HCT116 (cell line): Measurements from ENCODE around the gene OLFML2B. TPM values are rescaled to one million over a fixed set of nuclear protein-coding genes. Genes with fewer than 3 reads are reported as not detected.

ENCODE experiments used
- ATAC-seq: fragments of 200-7000 bp; cut with Tn5 transposase; 2 replicates; pipeline ENCODE4 v1.9.1; 2020; ENCODE audit warnings: mild to moderate bottlenecking, moderate library complexity
- BruUV-seq: library from RNA; stranded (reverse); fragments of 400-500 nt; replicated peaks from 2 replicates; lab custom pipeline; 2021; lab: Mats Ljungman, UMichigan
- CTCF ChIA-PET: fragments of 300-600 bp; sonication (Branson Sonifier 250); formaldehyde crosslinking; loops from one replicate; lab custom pipeline; 2021; ENCODE audit warnings: antibody characterized with exemption; lab: Charles Lee
- POLR2A ChIA-PET: fragments of 300-600, 350-600 bp; sonication (Branson Sonifier 250); formaldehyde crosslinking; loops from one replicate; lab custom pipeline; 2021; ENCODE audit warnings: antibody characterized with exemption; lab: Charles Lee
- RAD21 ChIA-PET, 2 experiments: fragments of 300-600 bp; sonication (Branson Sonifier 250); formaldehyde crosslinking; loops; one replicate each; lab custom pipeline; 2023; ENCODE audit warnings: low total read pairs in 2 of 2; ENCODE audit not compliant: uncharacterized antibody in 2 of 2, unreplicated experiment in 2 of 2, low non-redundant PET in 1 of 2; lab: Charles Lee
- DNase-seq: peaks from one replicate; pipeline ENCODE4 v3.0.0-alpha.2; 2010; ENCODE audit warnings: low read depth, low spot score
- H2AFZ ChIP-seq: fragments of 200-600 bp; shearing (Covaris generic), sonication (generic); 2 replicates; pipeline ENCODE4 v1.6.1; 2017; ENCODE audit warnings: low read depth, mixed run types, mixed read lengths, antibody characterized with exemption, low read length; ENCODE audit not compliant: poor library complexity, severe bottlenecking
- H3K27ac ChIP-seq: 2 replicates; pipeline ENCODE4 v1.5.1; 2012; ENCODE audit warnings: low read depth, low read length
- H3K27me3 ChIP-seq: fragments of 200-600 bp; sonication (generic); 2 replicates; pipeline ENCODE4 v1.6.1; 2016; ENCODE audit warnings: mixed run types, low read length, mixed read lengths; ENCODE audit not compliant: insufficient read depth
- H3K36me3 ChIP-seq, 2 experiments: fragments of 200-500 bp in 1 of 2; fragments of 200-600 bp in 1 of 2; sonication (Bioruptor generic) in 1 of 2; sonication (generic) in 1 of 2; 2 replicates each; pipeline versions ENCODE4 v1.5.1 to v1.6.1; 2014 to 2016; ENCODE audit warnings: low read length in 2 of 2, inconsistent platforms in 1 of 2, mixed read lengths in 1 of 2, mixed run types in 1 of 2; ENCODE audit not compliant: insufficient read depth in 2 of 2, control insufficient read depth in 1 of 2
- H3K4me1 ChIP-seq, 2 experiments: fragments of 200-600 bp in 1 of 2; sonication (generic) in 1 of 2; 2 replicates each; pipeline versions ENCODE4 v1.5.1 to v1.6.1; 2012 to 2017; ENCODE audit warnings: low read length in 2 of 2, inconsistent platforms in 1 of 2, mild to moderate bottlenecking in 1 of 2, mixed read lengths in 1 of 2, mixed run types in 1 of 2, moderate library complexity in 1 of 2; ENCODE audit not compliant: insufficient read depth in 2 of 2, control insufficient read depth in 1 of 2
- H3K4me2 ChIP-seq: fragments of 200-600 bp; sonication (generic); 2 replicates; pipeline ENCODE4 v1.6.1; 2017; ENCODE audit warnings: mixed run types, low read length, mixed read lengths
- H3K4me3 ChIP-seq, 2 experiments: fragments of 200-600 bp in 1 of 2; sonication (generic) in 1 of 2; replicated peaks in 1 of 2; 2 replicates each; pipeline ENCODE4 v1.5.1; 2011 to 2016; ENCODE audit warnings: low read length in 2 of 2, control low read depth in 1 of 2, low read depth in 1 of 2, mild to moderate bottlenecking in 1 of 2, mixed read lengths in 1 of 2, mixed run types in 1 of 2
- H3K79me2 ChIP-seq: fragments of 200-600 bp; sonication (generic); 2 replicates; pipeline ENCODE4 v1.6.1; 2017; ENCODE audit warnings: mild to moderate bottlenecking, mixed run types, low read length, moderate library complexity, mixed read lengths; ENCODE audit not compliant: insufficient read depth
- H3K9ac ChIP-seq: fragments of 200-600 bp; sonication (generic); 2 replicates; pipeline ENCODE4 v1.6.1; 2016; ENCODE audit warnings: low read length, mixed read lengths
- H3K9me2 ChIP-seq: fragments of 200-600 bp; sonication (generic), shearing (Covaris generic); 2 replicates; pipeline ENCODE4 v1.6.1; 2017; ENCODE audit warnings: mixed run types, mild to moderate bottlenecking, moderate library complexity; ENCODE audit not compliant: insufficient read depth
- H3K9me3 ChIP-seq, 2 experiments: fragments of 200-500 bp in 1 of 2; fragments of 200-600 bp in 1 of 2; sonication (Bioruptor generic) in 1 of 2; sonication (generic) in 1 of 2; 2 replicates each; pipeline ENCODE4 v1.6.1; 2014 to 2017; ENCODE audit warnings: low read length in 2 of 2, mixed read lengths in 2 of 2, inconsistent platforms in 1 of 2, low read depth in 1 of 2, mild to moderate bottlenecking in 1 of 2, mixed run types in 1 of 2, moderate library complexity in 1 of 2; ENCODE audit not compliant: control insufficient read depth in 1 of 2, insufficient read depth in 1 of 2
- H4K20me1 ChIP-seq: fragments of 200-600 bp; sonication (generic), shearing (Covaris generic); 2 replicates; pipeline ENCODE4 v1.6.1; 2017; ENCODE audit warnings: mixed run types, mild to moderate bottlenecking, moderate library complexity; ENCODE audit not compliant: insufficient read depth
- ATF3 ChIP-seq: IDR thresholded peaks from 2 replicates; pipeline ENCODE4 v1.6.1; 2012
- CBX3 ChIP-seq: IDR thresholded peaks from 2 replicates; pipeline ENCODE4 v1.6.1; 2012; ENCODE audit warnings: low read depth
- CEBPB ChIP-seq: IDR thresholded peaks from 2 replicates; pipeline ENCODE4 v1.6.1; 2012; ENCODE audit warnings: low read depth
- CTCF ChIP-seq, 3 experiments: fragments of 200-600 bp in 1 of 3; sonication (generic) in 1 of 3; IDR thresholded peaks in 2 of 3; conservative IDR thresholded peaks in 1 of 3; 2 replicates each; pipeline ENCODE4 v1.5.1; 2012 to 2017; ENCODE audit warnings: low read depth in 2 of 3, low read length in 2 of 3, antibody characterized with exemption in 1 of 3, borderline replicate concordance in 1 of 3, control low read depth in 1 of 3, mild to moderate bottlenecking in 1 of 3, mixed read lengths in 1 of 3, mixed run types in 1 of 3, moderate library complexity in 1 of 3; ENCODE audit not compliant: insufficient read depth in 1 of 3
- EGR1 ChIP-seq: IDR thresholded peaks from 2 replicates; pipeline ENCODE4 v1.6.1; 2012; ENCODE audit warnings: low read depth
- ELF1 ChIP-seq: IDR thresholded peaks from 2 replicates; pipeline ENCODE4 v1.6.1; 2012; ENCODE audit warnings: low read depth, borderline replicate concordance
- EZH2 ChIP-seq: fragments of 200-600 bp; sonication (generic); IDR thresholded peaks from 2 replicates; pipeline ENCODE4 v1.6.1; 2017; ENCODE audit warnings: antibody characterized with exemption, mixed run types
- EZH2phosphoT487 ChIP-seq: fragments of 200-600 bp; IDR thresholded peaks from 2 replicates; pipeline ENCODE4 v1.6.1; 2018; ENCODE audit warnings: antibody characterized with exemption, borderline replicate concordance
- JUND ChIP-seq: IDR thresholded peaks from 2 replicates; pipeline ENCODE4 v1.6.1; 2012
- MAX ChIP-seq: IDR thresholded peaks from 2 replicates; pipeline ENCODE4 v1.6.1; 2012
- POLR2A ChIP-seq: IDR thresholded peaks from 2 replicates; pipeline ENCODE4 v1.7.0; 2011; ENCODE audit warnings: borderline replicate concordance; ENCODE audit not compliant: insufficient read depth, insufficient read length; ENCODE audit errors: extremely low read depth
- POLR2AphosphoS5 ChIP-seq: IDR thresholded peaks from 2 replicates; pipeline ENCODE4 v1.6.1; 2011; ENCODE audit warnings: mild to moderate bottlenecking, low read depth, low read length, moderate library complexity
- REST ChIP-seq: IDR thresholded peaks from 2 replicates; pipeline ENCODE4 v1.6.1; 2012; ENCODE audit warnings: low read depth
- SIN3A ChIP-seq: IDR thresholded peaks from 2 replicates; pipeline ENCODE4 v1.6.1; 2012; ENCODE audit warnings: low read depth
- SP1 ChIP-seq: IDR thresholded peaks from 2 replicates; pipeline ENCODE4 v1.6.1; 2012; ENCODE audit warnings: low read depth
- SRF ChIP-seq: IDR thresholded peaks from 2 replicates; pipeline ENCODE4 v1.6.1; 2012; ENCODE audit warnings: low read depth
- TCF7L2 ChIP-seq: IDR thresholded peaks from 2 replicates; pipeline ENCODE4 v1.7.0; 2011; ENCODE audit warnings: borderline replicate concordance, inconsistent platforms; ENCODE audit not compliant: insufficient read depth, insufficient read length; ENCODE audit errors: extremely low read depth
- ZBTB33 ChIP-seq: IDR thresholded peaks from 2 replicates; pipeline ENCODE4 v1.6.1; 2011; ENCODE audit warnings: mild to moderate bottlenecking, low read length, moderate library complexity; ENCODE audit not compliant: insufficient replicate concordance; ENCODE audit errors: extremely low read depth
- ZFX ChIP-seq: fragments of 450-650 bp; IDR thresholded peaks from 2 replicates; pipeline ENCODE4 v1.6.1; 2017
- ZNF274 ChIP-seq: fragments of 200-500 bp; sonication (Bioruptor generic); IDR thresholded peaks from 2 replicates; pipeline ENCODE4 v1.6.1; 2014; ENCODE audit warnings: mild to moderate bottlenecking, low read depth, low read length, inconsistent platforms
- intact Hi-C: fragments of 100-400 bp; cut with micrococcal nuclease; formaldehyde crosslinking; loops from 2 replicates; pipeline ENCODE4 v1.10.0; 2022
- total RNA-seq: library from RNA; stranded (reverse); gene quantifications from one replicate; pipeline ENCODE4 v1.2.1, GENCODE V29; 2021; ENCODE audit not compliant: unreplicated experiment

Gene OLFML2B
- total RNA-seq, 1 experiment from 2014 or later, result 1.3 TPM

- Histone ChIP-seq H3K4me3 (no peak overlapping the region), H3K4me1 (peaks cover 5 to 14% of the 10 kb centered on the region in 2 experiments; a peak in 3 of 4 replicates), H3K27ac (no peak overlapping the region), H3K9me3 (no peaks in the 10 kb centered on the region), H3K36me3 (no peaks in the 10 kb centered on the region), H3K4me2 (no peak overlapping the region), H3K79me2 (no peaks in the 10 kb centered on the region), H3K9ac (no peak overlapping the region), H4K20me1 (no peaks in the 10 kb centered on the region), H2AFZ (no peak overlapping the region), H3K9me2 (no peaks in the 10 kb centered on the region), H3K27me3 (no peaks in the 10 kb centered on the region)
- ChIA-PET RAD21 (no interaction called here), POLR2A (interaction anchor here (0.8 kb wide), 1 partner anchor 21 kb away, joined by 3 read pairs; no protein-coding TSS in a partner anchor), CTCF (no interaction called here)
- ATAC-seq, result no peak
- no TSS peak for BruUV-seq
- intact Hi-C loops, result no loop called here
- no peak for DNase-seq
- TF ChIP-seq POLR2AphosphoS5, result no peak
- no peak for TF ChIP-seq ZBTB33
- TF ChIP-seq JUND, result no peak
- no peak for TF ChIP-seq EZH2
- TF ChIP-seq MAX, result no peak
- TF ChIP-seq POLR2A, result no peak
- TF ChIP-seq EZH2phosphoT487, result no peak
- TF ChIP-seq CTCF (IDR thresholded peaks at IDR 0.05 in 2 of 3, conservative IDR thresholded peaks at IDR 0.05 in 1 of 3; ENCODE audit: borderline replicate concordance in 1 of 3, insufficient read depth in 1 of 3, low read depth in 2 of 3, low read length in 2 of 3), result no peak
- TF ChIP-seq ZFX, result no peak
- no peak for TF ChIP-seq ELF1
- TF ChIP-seq CEBPB, result no peak
- TF ChIP-seq REST, result no peak
- no peak for TF ChIP-seq SRF
- TF ChIP-seq ATF3, result no peak
- TF ChIP-seq TCF7L2, result no peak
- TF ChIP-seq SIN3A, result no peak
- no peak for TF ChIP-seq ZNF274
- TF ChIP-seq EGR1, result no peak
- no peak for TF ChIP-seq CBX3
- TF ChIP-seq SP1, result no peak
Observed at GRCh38 chr1:162060314-162060713, 36.6 kb upstream of the OLFML2B start.
